SHP77 (cell line): ENCODE measurements around the gene CUX1.

ENCODE experiments used
- DNase-seq, 2 experiments: peaks; one replicate each; lab custom pipeline; 2025; lab: John Stamatoyannopoulos, UW

The CUX1 gene

GRCh38 chr7:102248081-102248455, 430.6 kb downstream of the CUX1 start:
- DNase-seq = no peak

- DNase-seq = no peak
Measured at GRCh38 chr7:102248456-102249395, 431.3 kb downstream of the CUX1 start.

- DNase-seq = no peak
Measured at GRCh38 chr7:102251531-102252365, 434.3 kb downstream of the CUX1 start.

GRCh38 chr7:102252366-102252982, 435.0 kb downstream of the CUX1 start:
- DNase-seq = no peak

DNA sequence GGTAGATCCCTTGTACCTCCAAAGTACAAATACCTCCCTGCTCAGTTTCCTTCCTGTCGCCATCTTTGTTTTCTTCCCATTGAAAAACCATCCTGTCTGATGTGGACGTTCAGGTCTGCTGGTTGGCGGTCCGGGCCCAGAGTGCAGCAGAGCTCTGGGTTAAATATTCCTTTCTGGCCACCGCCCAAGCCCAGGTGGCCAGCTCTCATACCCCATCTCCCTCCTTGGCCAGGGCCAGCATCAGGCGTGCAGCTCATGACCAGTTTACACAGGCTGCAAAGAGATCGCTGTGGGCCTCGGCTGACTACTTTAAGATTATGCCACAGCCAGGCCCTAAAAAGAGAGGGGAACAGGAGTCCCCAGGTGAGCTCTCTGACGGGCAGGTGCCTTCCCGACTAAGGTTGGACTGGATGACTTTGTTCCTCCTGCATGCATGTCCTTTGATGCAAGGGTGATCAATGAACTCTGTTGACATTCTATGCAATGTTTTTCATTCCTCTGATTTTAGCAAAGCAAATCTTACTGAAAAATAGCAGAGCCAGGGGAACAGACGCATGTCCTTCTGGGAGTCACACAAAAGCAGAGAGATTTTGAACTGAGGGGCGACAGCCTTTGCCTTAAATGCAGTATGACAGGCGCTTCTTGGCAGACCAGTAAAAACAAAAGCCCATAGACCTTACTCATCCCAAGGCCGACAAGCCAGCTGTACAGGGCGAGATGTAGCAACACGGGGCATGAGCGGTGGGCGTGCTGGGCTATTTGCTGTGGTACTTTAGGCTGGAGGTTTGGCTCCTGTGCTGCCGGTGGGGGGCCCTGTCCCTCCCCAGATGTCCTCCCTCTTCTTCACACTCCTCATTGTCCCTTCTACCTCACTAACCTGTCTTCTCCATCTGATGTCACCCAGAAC, 435.9 kb downstream of the CUX1 start:
- no peak for DNase-seq

DNA sequence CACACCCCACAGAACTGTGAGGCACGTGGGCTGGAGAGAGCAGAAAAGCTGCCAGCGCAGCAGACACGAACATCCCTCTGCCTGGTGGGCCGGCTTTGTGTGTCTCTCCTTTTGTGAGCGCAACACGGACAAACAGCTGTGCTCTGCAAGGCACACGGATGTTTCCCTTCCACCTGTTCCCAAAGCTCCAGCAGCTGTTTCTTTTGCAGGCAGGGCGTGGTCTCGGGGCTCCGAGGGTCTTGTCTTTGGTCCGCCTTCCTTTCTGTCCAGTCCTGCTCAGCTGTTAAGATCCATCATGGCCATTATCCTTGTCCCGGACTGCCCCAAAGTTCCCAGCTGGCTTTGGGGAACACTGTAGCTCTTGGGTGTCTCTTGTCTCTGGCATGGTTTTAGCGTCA, 436.5 kb downstream of the CUX1 start:
- DNase-seq = no peak

DNA sequence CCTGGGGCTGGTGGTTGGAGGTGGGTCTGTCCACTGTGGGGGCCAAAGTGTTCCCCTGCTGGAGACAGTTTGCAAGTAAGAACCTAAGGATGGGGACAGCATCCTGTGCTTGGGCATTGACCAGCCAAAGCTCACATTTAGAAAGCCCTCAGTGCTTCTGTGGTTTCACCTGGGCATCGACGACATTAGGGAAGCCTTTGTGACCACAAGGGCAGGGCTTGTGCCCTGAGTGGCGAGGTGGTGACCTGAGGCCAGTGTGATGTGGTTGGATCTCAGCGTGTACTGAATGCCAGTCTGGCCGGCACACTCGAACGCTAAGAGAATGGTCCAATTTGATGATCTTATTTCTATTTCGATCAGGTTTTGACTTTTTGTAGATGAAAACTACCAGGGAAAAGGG, 437.1 kb downstream of the CUX1 start:
- DNase-seq = no peak

DNA sequence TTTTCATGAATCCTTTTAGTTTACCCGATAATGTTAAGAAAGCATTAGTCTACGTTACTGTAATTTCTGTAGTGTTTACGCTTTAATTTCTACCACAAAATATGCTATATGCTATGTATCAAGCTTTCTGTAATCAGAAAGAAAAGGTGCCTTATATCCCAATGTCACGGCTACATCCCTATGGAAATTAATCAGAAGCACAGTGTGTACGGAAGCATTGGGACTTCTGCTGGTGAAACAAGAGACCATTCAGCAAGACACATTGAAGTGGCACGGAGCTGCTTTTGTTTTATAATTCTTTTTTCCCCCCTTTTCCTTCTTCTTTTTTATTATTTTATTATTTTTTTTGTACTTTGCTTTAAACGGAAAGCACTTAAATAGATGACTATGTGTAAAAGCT, 438.1 kb downstream of the CUX1 start:
- no peak for DNase-seq

DNA sequence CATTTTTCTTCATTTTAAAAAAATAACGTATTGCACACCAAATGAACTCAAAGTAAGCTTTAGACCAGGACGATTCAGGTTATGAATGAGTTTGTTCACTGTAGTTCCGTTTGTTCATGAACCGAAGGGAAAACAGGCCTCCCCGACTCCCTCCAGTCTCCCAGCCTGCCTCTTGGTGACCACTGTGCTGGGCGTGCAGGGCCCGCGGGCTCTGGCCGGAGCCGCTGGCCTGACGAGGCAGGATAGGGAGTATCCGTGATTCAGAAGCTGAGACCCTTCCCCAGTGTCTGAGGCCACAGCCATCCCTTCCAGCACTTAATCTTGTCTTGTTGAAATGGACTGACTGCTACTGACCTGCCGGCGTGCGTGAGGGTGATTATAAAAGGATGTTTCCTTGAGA, 438.5 kb downstream of the CUX1 start:
- no peak for DNase-seq

DNA sequence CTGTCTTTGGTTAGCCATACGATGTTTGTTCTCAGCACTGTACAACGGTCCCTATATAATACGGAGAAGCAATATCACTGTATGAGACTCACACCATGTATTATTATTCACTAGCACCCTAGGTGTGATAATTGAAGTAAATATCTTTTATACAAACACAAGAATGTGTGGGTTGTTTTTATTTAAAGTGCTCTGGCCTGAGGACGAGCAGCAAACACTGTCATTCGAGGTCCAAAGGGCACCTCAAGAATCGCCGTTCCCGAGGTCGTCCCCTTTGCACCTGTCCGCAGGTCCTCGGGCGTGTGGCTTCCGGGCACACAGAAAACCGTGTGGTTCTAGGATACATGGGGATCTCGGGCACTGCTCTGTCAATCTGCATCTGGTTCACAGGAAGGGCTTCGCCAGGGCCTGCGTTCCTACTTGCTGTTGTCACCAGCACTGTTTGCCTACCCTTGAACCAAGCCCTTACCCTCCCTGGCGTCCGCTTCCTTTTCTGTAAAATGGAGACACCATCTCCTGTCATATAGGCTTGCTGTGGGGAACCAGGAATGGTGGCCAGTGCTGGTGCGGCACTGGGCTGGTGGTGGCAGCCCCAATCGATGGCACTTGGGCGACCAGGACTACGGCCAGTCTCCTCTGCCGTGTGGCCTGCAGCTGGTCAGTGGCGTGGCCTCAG, 440.8 kb downstream of the CUX1 start:
- DNase-seq = no peak

- DNase-seq = no peak
Measured at GRCh38 chr7:102258749-102259107, 441.3 kb downstream of the CUX1 start.

GRCh38 chr7:102260856-102261255, 443.4 kb downstream of the CUX1 start:
- DNase-seq = no peak

DNA sequence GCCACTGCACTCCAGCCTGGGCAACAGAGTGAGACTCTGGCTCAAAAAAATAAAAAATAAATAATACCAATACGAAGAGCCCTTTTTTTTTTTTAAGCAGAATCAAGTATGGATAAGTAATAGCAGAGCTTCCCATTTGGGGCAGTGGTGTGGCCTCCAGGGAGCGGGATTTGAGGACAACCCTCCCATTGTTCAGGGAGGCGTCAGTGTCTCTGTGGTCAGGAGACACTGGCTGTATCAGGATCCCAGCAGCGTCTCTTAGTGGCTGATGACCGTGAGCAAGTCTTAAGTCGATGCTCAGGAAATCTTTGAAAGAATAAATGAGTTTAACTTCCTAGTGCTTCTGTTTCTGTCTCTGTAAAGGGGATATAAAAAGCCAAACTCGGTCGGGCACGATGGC, 444.0 kb downstream of the CUX1 start:
- DNase-seq = no peak

- no peak for DNase-seq
Measured at GRCh38 chr7:102262546-102262945, 445.1 kb downstream of the CUX1 start.

GRCh38 chr7:102264367-102264891, 447.0 kb downstream of the CUX1 start:
- no peak for DNase-seq

- no peak for DNase-seq
Measured at GRCh38 chr7:102266541-102266940, 449.1 kb downstream of the CUX1 start.

GRCh38 chr7:102268635-102269034, 451.2 kb downstream of the CUX1 start:
- DNase-seq = no peak

DNA sequence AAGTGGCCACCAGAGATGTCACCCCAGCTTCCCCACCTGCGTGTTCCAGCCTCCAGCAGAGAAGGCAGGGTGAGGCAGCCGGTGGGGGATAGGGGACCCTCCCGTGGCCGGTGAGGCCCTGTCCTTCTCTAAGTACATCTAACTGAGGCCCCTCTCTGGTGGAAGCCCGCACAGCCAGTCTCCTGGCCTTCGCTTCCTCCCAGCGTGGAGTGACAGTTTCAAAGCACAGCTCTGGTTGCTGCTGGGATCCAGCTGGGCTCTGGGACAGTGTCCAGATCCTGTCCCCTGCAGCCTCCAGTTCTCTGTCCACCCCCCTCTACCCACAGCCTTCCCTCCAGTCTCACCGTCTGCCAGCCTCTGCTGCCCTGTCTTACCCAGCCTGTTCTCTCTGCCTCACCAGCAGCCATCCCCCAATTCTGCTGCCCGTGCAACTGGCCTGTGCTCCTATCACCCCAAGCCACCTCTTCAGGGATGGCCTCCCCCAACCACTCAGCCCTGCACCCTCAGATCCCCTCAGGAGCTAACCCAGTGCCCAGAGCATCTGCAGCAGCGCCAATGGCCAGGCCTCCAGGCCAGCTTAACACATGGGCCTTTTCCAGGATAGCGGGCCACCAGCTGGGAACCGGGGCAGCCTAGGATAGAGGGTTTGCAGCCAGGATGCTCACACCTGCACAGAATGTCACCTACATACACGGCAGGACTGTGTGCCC, 452.9 kb downstream of the CUX1 start:
- no peak for DNase-seq

DNA sequence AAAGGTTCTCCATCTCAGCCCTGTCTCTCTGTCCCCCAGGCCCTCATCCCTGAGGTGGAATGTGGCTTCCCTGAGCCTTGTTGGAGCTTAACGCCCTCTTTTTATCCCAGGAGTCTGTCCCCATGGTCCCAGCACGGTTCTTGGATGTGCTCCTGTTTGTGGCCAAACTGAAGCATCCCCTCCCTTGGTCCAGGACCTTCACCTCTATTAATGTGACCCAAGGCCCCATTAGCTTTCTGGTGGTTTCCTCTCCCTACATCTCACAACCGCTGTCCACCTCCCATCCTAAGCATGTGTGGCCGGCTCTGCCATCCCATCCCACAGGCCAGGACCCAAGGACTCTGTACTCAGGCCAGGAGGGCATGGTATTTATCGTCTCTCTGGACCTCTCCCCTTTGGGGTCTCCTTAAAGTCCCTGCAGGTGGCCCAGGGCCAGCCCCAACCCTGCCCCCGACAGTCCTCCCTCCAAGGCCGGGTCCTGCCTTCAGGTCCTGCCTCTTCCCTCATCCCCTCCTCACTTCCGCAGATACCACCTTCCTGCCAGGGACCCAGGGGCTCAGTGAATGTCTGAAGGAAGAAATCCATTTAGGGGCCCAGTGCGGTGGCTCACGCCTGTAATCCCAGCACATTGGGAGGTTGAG, 453.9 kb downstream of the CUX1 start:
- DNase-seq = no peak
